ENCODE results near the gene ZNF865. TPM values are rescaled to one million over a fixed set of nuclear protein-coding genes. Genes with fewer than 3 reads are reported as not detected.

ZNF865 gene
- total and polyA plus RNA-seq, 2 donors (not counting 3 experiments of a cell fraction or from before 2014, with no cell fraction given) = 4.0 to 10.1 TPM

GRCh38 chr19:55609326-55609725, 3.9 kb downstream of the ZNF865 start:
- peaks cover 0 to 7% of the 10 kb centered on the region in 2 experiments for H3K36me3 ChIP-seq (ENCODE audit: control insufficient read depth in 2 of 2, extremely low read depth in 1 of 2, insufficient read depth in 2 of 2, low read length in 2 of 2)
- H3K79me2 ChIP-seq (ENCODE audit: control insufficient read depth, insufficient read depth, low read length) = peaks cover 29% of the 10 kb centered on the region
- H3K9me3 ChIP-seq (replicated peaks; ENCODE audit: control insufficient read depth, insufficient read depth, low read length) = no peaks in the 10 kb centered on the region
- H4K20me1 ChIP-seq (replicated peaks; ENCODE audit: control insufficient read depth, extremely low read depth, insufficient read depth, low read length) = no peaks in the 10 kb centered on the region
- BruUV-seq (replicated peaks) = no TSS peak
- FAIRE-seq = no peak
- POLR2A ChIA-PET = interaction anchor here (0.6 kb wide), 1 partner anchor 133 kb away, joined by 3 read pairs; the partner anchor contains the start of gene ZNF628
- H3K27me3 ChIP-seq (ENCODE audit: control insufficient read depth in 2 of 2, insufficient read depth in 2 of 2, low read length in 2 of 2) = no peaks in the 10 kb centered on the region
- no peak overlapping the region for H3K4me2 ChIP-seq (ENCODE audit: insufficient read depth, low read length)
- no peak for DNase-seq (ENCODE audit: low read depth, low spot score)
- no peak overlapping the region for H2AFZ ChIP-seq (ENCODE audit: low read depth, low read length)
- dilution Hi-C loops (cut with MboI; ENCODE audit: extremely low pct_ligation_motif_present, low sequenced_read_pairs) (loop anchor here (10.0 kb wide), 1 partner anchor 95 kb away; no protein-coding TSS in a partner anchor), intact Hi-C loops (cut with micrococcal nuclease) (loop anchor here (5.0 to 10.0 kb wide), 3 partner anchors 147 to 355 kb away; partner anchors contain the start of genes C19orf85, ISOC2, PPP6R1 and RPL28)
- TF ChIP-seq EZH2 (IDR thresholded peaks at IDR 0.05; ENCODE audit: borderline replicate concordance, low read depth, low read length, severe bottlenecking) (no peak), POLR2A (IDR thresholded peaks at IDR 0.05; ENCODE audit: low read depth, low read length) (no peak), GATA2 (IDR thresholded peaks at IDR 0.05; ENCODE audit: insufficient read depth, insufficient read length, low read depth, low read length) (no peak), FOS (IDR thresholded peaks at IDR 0.05; ENCODE audit: borderline replicate concordance, insufficient read depth, low read length) (no peak), MAX (IDR thresholded peaks at IDR 0.05; ENCODE audit: insufficient read depth, insufficient read length) (no peak), MYC (IDR thresholded peaks at IDR 0.05; ENCODE audit: low read depth, low read length) (no peak)
- TF ChIP-seq, protein P1, sequence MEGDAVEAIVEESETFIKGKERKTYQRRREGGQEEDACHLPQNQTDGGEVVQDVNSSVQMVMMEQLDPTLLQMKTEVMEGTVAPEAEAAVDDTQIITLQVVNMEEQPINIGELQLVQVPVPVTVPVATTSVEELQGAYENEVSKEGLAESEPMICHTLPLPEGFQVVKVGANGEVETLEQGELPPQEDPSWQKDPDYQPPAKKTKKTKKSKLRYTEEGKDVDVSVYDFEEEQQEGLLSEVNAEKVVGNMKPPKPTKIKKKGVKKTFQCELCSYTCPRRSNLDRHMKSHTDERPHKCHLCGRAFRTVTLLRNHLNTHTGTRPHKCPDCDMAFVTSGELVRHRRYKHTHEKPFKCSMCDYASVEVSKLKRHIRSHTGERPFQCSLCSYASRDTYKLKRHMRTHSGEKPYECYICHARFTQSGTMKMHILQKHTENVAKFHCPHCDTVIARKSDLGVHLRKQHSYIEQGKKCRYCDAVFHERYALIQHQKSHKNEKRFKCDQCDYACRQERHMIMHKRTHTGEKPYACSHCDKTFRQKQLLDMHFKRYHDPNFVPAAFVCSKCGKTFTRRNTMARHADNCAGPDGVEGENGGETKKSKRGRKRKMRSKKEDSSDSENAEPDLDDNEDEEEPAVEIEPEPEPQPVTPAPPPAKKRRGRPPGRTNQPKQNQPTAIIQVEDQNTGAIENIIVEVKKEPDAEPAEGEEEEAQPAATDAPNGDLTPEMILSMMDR (IDR thresholded peaks at IDR 0.05; ENCODE audit: extremely low read depth in 1 of 2, insufficient read depth in 1 of 2, low read depth in 1 of 2, low read length in 2 of 2) = no peak
- no peak overlapping the region for H3K4me3 ChIP-seq (replicated peaks in 1 of 3; ENCODE audit: insufficient read depth in 1 of 3, low read depth in 1 of 3, low read length in 3 of 3)
- peaks cover 13% of the 10 kb centered on the region for H3K4me1 ChIP-seq (ENCODE audit: control insufficient read depth, extremely low read depth, insufficient read depth, low read length)
- H3K9ac ChIP-seq (replicated peaks; ENCODE audit: extremely low read depth, insufficient read depth, low read length) = no peak overlapping the region
- no peak overlapping the region for H3K27ac ChIP-seq (ENCODE audit: insufficient read depth, low read depth, low read length)
- CTCF ChIA-PET = interaction anchor here (0.6 kb wide), 1 partner anchor 9 kb away, joined by 3 read pairs; no protein-coding TSS in a partner anchor
- no peaks in the 10 kb centered on the region for H3K9me1 ChIP-seq (replicated peaks; ENCODE audit: control insufficient read depth, extremely low read depth, insufficient read depth, low read length)
